ENCODE results near the gene RRP15. TPM values are rescaled to one million over a fixed set of nuclear protein-coding genes. Genes with fewer than 3 reads are reported as not detected.

The RRP15 gene
- polyA plus RNA-seq, 3 donors: 0.81 to 7.6 (median 4.6) TPM

DNA sequence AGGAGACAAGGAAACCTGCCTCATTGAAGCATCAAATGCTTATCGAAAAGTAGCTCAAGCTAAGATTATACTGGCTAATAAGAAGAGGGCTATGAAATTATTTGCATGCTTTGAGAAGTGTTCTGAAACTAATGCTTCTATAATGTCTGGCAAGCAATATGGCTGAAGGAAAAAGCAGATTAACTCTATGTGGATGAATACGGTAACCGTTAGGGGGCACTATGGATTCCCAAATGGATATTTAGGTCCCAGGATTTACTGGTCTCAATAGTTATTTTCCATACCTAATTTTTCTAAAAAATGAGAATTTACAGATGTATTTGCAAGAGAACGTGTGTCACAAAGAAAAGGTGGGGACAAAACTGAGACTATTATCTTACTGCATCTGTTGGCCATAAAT lies 34.6 kb upstream of the RRP15 start:
- Histone ChIP-seq H3K4me2 (replicated peaks; ENCODE audit: extremely low read depth, low read length, poor library complexity, severe bottlenecking) (no peak overlapping the region), H3K4me1 (ENCODE audit: control insufficient read depth in 1 of 2, insufficient read depth in 2 of 2, low read length in 2 of 2) (no peaks in the 10 kb centered on the region), H3K4me3 (replicated peaks in 1 of 3; ENCODE audit: low read depth in 2 of 3, low read length in 3 of 3) (no peak overlapping the region), H4K20me1 (ENCODE audit: insufficient read depth, low read length) (no peaks in the 10 kb centered on the region), H2AFZ (ENCODE audit: insufficient read depth, low read depth, low read length, poor library complexity, severe bottlenecking) (no peak overlapping the region), H3K9me3 (replicated peaks in 1 of 2; ENCODE audit: control insufficient read depth in 1 of 2, insufficient read depth in 1 of 2, low read length in 2 of 2) (no peaks in the 10 kb centered on the region), H3K9ac (ENCODE audit: insufficient read depth, low read length, poor library complexity, severe bottlenecking) (no peak overlapping the region), H3K36me3 (replicated peaks in 1 of 2; ENCODE audit: control insufficient read depth in 1 of 2, insufficient read depth in 2 of 2, low read length in 2 of 2) (no peaks in the 10 kb centered on the region), H3K27me3 (ENCODE audit: control insufficient read depth in 2 of 2, insufficient read depth in 2 of 2, low read length in 2 of 2) (peaks cover 0 to 2% of the 10 kb centered on the region in 2 donors), H3K27ac (ENCODE audit: low read depth in 1 of 2, low read length in 2 of 2) (no peak overlapping the region), H3K79me2 (ENCODE audit: insufficient read depth, low read length) (no peaks in the 10 kb centered on the region)
- Mint-ChIP-seq H3K27me3 (ENCODE audit: low read depth in 3 of 3) (peaks cover 1 to 5% (median 1%) of the 10 kb centered on the region in 3 donors), H3K9me3 (no peaks in the 10 kb centered on the region), H3K36me3 (no peaks in the 10 kb centered on the region), H3K4me1 (no peaks in the 10 kb centered on the region), H3K27ac (no peak overlapping the region), H3K4me3 (no peak overlapping the region)
- no CpG with 5 or more reads among the region's 4 CpGs for WGBS (ENCODE audit: insufficient coverage)
- TF ChIP-seq CTCF (IDR thresholded peaks at IDR 0.05): no peak
- DNase-seq: no peak
- intact Hi-C loops (cut with micrococcal nuclease): no loop called here

- no peak for TF ChIP-seq CTCF (IDR thresholded peaks at IDR 0.05)
- no peak overlapping the region for H3K4me3 ChIP-seq (replicated peaks in 1 of 3; ENCODE audit: low read depth in 2 of 3, low read length in 3 of 3)
- no peaks in the 10 kb centered on the region for H4K20me1 ChIP-seq (ENCODE audit: insufficient read depth, low read length)
- H3K4me1 Mint-ChIP-seq: no peaks in the 10 kb centered on the region
- H3K27me3 Mint-ChIP-seq (ENCODE audit: low read depth in 3 of 3): peaks cover 1 to 3% (median 3%) of the 10 kb centered on the region in 3 donors
- H3K27me3 ChIP-seq (ENCODE audit: control insufficient read depth in 2 of 2, insufficient read depth in 2 of 2, low read length in 2 of 2): peaks cover 0 to 2% of the 10 kb centered on the region in 2 donors
- intact Hi-C loops (cut with micrococcal nuclease): no loop called here
- 63% methylated on average over 4 of the region's 8 CpGs for WGBS (ENCODE audit: insufficient coverage)
- no peak overlapping the region for H3K4me2 ChIP-seq (replicated peaks; ENCODE audit: extremely low read depth, low read length, poor library complexity, severe bottlenecking)
- H3K9me3 ChIP-seq (replicated peaks in 1 of 2; ENCODE audit: control insufficient read depth in 1 of 2, insufficient read depth in 1 of 2, low read length in 2 of 2): no peaks in the 10 kb centered on the region
- no peaks in the 10 kb centered on the region for H3K79me2 ChIP-seq (ENCODE audit: insufficient read depth, low read length)
- no peak overlapping the region for H3K4me3 Mint-ChIP-seq
- DNase-seq: no peak
- H3K36me3 ChIP-seq (replicated peaks in 1 of 2; ENCODE audit: control insufficient read depth in 1 of 2, insufficient read depth in 2 of 2, low read length in 2 of 2): no peaks in the 10 kb centered on the region
- no peak overlapping the region for H3K9ac ChIP-seq (ENCODE audit: insufficient read depth, low read length, poor library complexity, severe bottlenecking)
- no peak overlapping the region for H3K27ac Mint-ChIP-seq
- H3K27ac ChIP-seq (ENCODE audit: low read depth in 1 of 2, low read length in 2 of 2): no peak overlapping the region
- no peak overlapping the region for H2AFZ ChIP-seq (ENCODE audit: insufficient read depth, low read depth, low read length, poor library complexity, severe bottlenecking)
- H3K9me3 Mint-ChIP-seq: peaks cover 0 to under 1% (median 0%) of the 10 kb centered on the region in 7 donors
- no peaks in the 10 kb centered on the region for H3K36me3 Mint-ChIP-seq
- no peaks in the 10 kb centered on the region for H3K4me1 ChIP-seq (ENCODE audit: control insufficient read depth in 1 of 2, insufficient read depth in 2 of 2, low read length in 2 of 2)
These were observed 30.7 kb upstream of the RRP15 start for GRCh38 chr1:218254296-218254946.

Data from CD14-positive monocyte (primary cell).